NCI-H1930 (cell line): ENCODE data around the gene DVL3.
"Not testable (repeated sequence)": the region's sequence is repeated elsewhere in the genome, so short reads cannot be mapped to it uniquely, and the experiment has no call there.

Source experiments
- DNase-seq, 2 experiments: peaks; one replicate each; lab custom pipeline; 2025; lab: John Stamatoyannopoulos, UW

DVL3 gene

DNA sequence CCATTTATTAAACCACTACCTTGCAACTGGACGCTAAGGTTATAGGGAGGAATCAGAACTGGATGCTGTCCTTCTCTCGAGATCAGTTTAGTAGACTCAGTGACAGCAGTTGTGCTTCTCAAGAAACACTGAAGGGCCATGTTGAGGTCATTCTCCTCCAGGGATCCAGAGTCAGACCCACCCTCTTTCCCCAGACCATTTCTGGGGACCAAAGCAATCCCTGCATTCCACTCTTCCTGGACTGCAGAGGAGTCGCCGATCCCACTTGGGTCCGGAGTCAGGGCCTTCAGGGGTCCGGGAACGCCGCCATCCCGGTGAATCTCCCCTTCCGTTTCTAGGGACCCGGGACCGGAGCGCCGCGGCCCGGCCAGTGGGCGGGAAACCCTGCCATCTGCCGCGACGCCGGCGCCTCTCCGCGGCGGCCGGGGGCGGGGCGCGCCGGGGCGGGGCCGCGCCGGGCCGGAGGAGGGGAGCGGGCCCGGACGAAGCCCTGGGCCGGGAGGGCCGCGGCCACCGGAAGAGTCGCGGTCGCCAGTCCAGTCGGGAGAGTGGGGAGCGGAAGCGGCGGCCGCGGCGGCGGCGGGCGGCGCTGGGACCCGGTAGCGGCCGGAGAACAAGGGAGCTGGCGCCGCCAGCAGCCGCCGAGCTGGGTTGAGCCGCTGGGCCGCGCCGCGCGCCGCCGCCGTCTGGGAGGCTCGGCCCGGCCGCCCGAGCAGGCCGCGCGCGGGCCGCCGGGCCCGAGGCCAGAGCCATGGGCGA lies at the start of gene DVL3:
Gene DVL3, plus strand, starts transcription at position 493 of the 759 bp plus-strand sequence. Its CDS starts 259 bp downstream, at position 752.
- DNase-seq: peak; percentile 33 to 65

DNA sequence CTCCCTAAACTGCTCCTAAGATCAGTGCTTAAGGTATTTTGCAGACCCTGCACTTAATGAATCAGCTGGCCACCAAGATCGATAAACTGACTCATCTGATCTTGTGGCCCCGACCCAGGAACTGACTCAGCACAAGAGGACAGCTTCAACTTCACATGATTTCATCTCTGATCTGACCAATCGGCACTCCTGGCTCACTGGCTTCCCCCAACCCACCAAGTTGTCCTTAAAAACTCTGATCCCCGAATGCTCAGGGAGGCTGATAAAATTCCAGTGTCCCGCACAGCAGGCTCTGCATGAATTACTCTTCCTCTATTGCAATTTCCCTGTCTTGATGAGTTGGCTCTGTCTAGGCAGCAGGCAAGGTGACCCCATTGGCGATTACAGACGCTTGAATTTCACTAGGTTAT lies 44.9 kb upstream of the DVL3 start:
- DNase-seq: no peak

DNA sequence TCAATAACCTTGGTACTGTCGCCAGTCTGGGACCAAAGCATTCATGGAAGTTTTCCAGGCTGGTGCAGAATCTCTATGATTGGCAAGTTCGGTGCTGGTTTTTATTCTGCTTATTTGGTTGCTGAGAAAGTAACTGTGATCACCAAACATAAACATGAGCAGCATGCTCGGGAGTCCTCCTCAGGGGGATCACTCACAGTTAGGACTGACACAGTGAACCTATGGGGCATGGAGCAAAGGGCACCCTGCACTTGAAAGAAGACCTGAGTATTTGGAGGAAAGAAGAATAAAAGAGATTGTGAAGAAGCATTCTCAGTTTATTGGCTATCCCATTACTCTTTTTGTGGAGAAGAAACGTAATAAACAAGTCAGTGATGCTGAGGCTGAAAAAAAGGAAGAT lies 39.2 kb upstream of the DVL3 start:
- DNase-seq: no peak

DNA sequence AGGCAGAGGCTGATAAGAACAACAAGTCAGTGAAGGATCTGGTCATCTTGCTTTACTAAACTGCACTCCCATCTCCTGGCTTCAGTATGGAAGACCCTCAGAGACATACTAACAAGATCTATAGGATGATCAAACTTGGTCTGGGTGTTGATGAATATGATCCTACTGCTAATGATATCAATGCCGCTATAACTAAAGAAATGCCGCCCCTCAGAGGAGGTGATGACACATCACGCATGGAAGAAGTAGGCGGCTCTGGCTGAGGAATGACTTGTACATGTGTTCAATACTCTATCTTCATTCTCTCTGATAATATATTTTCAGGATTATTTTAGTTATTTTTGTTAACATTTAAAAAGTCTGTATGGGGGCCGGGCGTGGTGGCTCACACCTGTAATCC lies 37.5 kb upstream of the DVL3 start:
- no peak for DNase-seq

DNA sequence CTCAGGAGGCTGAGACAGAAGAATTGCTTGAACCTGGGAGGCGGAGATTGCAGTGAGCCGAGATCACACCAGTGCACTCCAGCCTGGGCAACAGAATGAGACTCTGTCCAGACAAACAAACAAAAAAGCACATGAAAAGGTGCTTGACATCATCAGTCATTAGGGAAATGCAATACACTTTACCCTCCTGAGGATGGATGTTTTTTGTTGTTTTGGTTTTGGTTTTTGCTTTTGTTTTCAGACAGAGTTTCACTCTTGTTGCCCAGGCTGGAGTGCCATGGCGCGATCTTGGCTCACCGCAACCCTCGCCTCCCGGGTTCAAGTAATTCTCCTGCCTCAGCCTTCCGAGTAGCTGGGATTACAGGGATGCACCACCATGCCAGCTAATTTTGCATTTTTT lies 34.1 kb upstream of the DVL3 start:
- not testable (repeated sequence) for DNase-seq

DNA sequence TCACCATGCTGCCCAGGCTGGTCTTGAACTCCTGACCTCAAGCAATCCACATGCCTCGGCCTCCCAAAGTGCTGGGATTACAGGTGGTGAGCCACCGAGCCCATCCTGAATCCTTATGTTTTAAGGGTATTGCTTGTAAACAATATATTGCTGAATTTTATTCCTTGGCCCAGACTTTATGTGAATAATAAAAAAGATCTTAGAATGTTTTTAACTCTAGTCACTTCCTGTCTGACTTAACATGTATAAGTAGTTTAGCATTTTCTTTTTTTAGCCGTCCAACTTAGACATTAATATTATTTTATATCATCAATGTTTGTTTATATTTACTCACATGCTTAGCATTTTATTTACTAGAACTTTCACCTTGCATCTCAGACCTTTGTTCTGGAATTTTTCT lies 29.2 kb upstream of the DVL3 start:
- DNase-seq: no peak

DNA sequence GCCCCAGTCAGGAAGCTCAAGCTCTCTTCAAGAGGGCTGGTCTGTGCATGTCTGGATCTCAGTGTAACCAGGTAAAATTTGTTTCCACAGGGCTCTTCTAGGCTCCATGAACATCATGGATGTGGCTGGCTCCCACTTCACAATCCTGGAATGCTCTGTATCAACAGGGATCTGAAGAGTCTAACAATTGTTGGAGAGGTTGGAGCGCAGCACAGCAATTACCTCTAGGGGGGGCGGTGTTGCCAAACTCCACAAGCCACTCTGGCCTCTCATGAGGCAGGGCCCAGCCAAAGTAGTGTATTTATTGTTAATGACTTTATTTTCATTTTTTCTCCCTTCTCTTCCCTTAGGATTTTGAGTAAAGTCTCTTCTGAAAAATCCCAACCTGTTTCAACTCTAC lies 26.2 kb upstream of the DVL3 start:
- DNase-seq: no peak

DNA sequence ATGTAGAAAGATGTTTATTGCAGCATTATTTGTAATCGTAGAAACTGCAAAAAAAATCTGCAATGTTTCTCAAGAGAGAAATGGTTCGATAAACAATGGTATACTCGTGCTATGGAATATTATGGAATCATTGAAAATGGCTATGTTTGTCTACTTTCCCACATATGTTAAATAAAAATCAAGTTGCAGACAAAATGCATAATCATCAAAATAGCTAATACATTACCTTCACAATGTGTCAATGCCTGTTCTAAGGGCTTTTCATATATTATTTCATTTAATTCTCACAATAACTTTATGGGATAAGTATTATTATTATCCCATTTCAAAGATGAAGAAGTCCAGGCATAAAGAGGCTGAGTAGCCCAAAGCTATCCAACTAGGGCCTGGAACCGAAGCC lies 22.2 kb upstream of the DVL3 start:
- DNase-seq: no peak

DNA sequence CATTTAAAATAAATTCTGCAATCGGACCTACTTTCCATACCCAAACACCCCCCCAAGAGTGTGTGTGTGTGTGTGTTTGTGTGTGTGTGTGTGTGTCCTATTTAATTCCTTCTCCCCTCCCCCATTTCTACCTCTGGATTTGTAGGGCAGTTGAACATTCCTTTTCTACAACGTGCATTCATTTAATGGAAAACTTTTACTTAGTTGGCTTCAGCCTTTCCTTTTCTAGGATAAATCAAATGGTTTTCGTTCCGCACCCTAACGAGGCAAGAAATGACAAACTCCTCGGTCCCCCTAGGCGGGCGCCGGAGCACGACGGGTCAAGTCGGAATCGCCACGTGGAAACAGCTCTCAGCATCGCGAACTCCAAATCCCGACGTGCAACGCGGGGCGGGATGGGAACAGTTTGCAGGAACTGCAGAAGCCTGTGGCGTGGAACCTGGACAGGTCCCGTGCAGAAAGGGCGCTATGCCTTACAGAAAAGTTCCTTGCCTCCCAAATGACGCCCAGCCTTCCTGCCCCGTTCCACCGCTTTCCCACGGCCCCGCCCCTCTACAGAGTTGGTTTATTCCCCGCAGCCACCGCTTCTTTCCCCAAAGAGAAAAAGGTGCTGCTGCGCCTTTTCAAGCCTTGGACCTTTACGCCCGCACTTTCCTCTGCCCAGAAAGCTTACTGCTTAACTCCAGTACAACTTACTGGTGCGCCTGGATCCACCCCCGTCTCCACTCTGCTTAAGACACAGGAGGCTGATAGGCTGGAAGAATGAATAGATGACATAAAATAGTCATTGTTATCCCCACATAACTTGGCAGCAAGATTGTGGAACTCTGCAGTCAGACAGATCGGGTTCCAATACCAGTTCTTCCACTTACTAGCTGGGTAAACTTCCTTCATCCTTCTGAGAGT lies 21.1 kb upstream of the DVL3 start:
- peak; percentile 69 to 80 for DNase-seq

DNA sequence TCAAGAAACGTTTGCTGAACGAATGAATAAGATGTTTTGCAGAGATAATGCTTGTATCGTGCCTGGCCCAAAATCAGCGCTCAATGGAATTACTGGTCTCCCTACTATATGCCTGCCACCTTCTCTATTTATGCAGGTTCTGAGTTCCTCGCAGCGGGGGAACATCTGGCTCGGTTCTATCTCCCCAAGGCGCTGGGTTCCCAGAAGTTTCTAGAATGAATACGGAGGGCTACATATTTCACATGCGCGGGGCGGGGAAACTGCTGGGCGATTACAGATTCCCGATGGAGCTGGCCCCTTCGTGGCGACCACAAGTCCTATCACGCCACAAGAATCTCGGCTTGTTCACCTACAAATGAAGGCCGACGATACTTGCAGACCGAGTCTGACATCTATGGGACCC lies 20.4 kb upstream of the DVL3 start:
- DNase-seq: no peak

DNA sequence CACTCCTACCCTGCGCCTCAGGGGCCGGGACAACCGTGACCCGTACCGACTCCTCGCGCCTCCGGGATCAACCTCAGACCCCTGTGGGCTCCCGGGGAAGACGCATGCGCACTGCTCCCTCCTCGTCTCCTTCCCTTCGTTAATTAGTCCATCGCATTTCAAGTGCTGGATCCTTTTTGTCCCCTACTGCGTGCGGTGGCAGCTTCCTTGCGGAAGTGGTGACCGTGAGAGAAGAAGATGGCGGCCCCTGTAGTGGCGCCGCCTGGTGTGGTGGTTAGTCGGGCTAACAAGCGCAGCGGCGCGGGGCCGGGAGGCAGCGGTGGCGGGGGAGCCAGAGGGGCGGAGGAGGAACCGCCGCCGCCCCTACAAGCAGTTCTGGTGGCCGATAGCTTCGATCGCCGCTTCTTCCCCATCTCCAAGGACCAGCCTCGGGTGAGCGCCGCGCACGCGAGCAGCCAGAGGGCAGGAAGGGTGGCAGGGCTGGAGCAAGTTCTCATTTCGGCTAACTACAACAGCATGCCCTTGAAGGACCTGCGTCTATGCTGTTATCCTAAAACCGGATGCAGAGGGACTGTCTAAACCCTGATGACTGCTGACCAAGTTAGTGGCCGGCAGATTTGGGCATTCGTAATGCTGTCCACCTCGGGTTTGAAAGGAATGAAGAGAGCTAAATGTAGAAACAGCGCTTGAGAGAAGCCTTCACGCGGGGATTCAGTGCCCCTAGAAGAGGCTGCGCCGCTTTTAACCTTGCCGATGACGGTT lies 19.8 kb upstream of the DVL3 start, which contains the start of gene EIF2B5:
Gene EIF2B5, plus strand, starts transcription at position 210 of the 762 bp plus-strand sequence. Its CDS starts 28 bp downstream, at position 238.
- DNase-seq: peak; percentile 93 to 96

DNA sequence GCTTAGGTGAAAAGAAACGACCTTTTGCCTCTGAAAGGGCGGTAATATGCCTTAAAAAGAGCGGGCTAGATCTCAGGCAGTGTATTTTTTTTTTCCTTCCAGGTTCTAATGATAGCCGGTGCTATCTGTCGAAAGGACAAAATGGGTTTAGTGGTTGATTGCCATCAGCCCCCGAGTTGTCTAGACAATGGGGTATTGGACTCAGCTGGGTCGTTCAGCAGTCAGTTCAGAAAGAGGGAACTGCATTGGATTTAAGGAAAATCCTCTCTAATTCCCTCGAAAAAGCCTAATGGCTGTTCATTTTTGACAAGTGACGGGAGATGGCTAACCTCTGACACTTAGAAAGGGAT lies 19.3 kb upstream of the DVL3 start:
- DNase-seq: no peak

DNA sequence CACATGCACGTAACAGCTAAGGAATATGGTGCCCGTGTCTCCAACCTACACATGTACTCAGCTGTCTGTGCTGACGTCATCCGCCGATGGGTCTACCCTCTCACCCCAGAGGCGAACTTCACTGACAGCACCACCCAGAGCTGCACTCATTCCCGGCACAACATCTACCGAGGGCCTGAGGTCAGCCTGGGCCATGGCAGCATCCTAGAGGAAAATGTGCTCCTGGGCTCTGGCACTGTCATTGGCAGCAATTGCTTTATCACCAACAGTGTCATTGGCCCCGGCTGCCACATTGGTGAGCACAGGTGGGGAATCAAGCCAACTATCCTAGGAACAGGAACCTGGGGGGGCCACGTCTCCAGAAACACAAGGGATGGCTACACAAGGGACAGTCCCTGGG lies 14.7 kb upstream of the DVL3 start:
- no peak for DNase-seq

DNA sequence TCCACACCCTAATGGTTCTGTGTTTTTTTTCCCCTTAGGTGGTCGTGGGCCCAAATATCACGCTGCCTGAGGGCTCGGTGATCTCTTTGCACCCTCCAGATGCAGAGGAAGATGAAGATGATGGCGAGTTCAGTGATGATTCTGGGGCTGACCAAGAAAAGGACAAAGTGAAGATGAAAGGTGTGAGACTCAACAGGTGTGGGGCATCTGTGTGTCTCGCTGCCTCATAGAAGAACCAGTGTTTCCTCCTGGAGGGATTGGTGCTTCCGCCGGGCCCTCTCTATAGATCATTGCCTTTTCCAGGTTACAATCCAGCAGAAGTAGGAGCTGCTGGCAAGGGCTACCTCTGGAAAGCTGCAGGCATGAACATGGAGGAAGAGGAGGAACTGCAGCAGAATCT lies 13.0 kb upstream of the DVL3 start:
- DNase-seq: no peak

DNA sequence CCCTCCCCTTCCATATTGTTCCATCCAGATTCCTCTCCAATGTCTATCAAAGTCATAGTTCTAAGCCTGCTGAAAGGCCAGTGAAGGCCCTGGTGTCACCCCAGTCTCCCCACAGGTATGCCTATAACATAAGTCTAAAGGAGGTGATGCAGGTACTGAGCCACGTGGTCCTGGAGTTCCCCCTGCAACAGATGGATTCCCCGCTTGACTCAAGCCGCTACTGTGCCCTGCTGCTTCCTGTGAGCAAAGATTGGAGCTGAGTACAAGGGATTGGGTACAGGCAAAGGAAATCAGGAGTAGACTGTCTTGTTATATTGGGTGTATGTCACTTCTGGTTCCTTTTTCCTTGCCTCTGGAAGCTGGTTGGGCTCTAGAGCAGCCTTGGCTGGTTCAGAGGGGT lies 11.8 kb upstream of the DVL3 start:
- no peak for DNase-seq

DNA sequence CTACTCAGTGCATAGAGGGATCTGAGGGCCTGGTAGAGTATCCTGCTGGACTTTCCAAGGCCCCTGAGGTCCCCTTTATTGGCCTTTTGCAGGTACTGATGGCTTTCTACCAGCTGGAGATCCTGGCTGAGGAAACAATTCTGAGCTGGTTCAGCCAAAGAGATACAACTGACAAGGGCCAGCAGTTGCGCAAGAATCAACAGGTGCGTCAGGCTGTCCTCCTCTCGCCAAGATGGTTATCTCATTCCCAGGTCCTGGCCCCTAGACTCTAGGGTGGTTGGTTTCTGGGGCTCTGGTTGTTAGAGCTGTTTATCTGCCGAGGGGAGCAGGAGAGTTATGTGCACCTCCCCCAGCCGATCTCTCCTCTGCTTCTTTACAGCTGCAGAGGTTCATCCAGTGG lies 10.7 kb upstream of the DVL3 start:
- DNase-seq: no peak

DNA sequence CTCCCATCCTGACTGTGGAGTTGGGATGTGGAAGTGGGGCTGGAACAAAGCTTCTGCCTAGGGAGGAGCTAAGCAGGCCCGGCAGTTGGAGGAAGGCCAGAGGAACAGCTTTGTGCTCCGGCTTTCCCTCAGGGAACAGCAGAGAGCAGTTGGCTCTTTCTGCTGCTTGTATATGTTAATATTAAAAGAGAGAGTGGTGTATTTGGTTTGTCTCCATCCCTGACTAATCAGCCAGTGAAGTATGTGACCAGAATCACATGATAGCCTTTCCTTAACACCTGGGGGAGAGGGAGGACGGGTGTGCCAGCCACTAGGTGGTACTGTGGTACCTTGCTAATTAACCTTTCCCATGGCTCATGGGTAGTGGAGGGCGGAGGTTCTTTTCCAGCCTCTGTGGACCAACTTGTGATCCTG lies 10.1 kb upstream of the DVL3 start:
- DNase-seq: peak in 1 of 2 experiments; percentile 25

DNA sequence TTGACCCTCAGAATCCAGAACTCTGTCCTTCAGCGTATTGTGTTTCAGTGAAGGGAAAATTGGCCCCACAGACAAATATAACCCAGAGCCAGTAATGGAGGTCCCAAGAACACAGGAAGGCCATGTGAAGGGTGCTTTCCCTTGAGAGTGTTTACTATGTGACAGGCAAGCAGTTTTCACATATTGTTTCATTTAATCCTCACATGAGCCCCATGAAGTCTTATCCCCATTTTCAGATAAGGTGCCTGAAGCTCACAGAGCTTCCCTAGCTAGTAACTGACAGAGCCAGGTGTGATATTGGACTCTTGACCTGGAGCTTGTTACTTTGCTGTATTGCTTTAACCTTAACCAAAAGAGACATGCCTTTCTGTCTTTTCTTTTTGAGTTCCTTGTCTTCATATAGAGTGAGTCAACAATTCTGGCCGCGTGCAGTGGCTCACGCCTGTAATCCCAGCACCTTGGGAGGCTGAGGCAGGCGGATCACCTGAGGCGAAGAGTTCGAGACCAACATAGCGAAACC lies 9.4 kb upstream of the DVL3 start:
- no peak for DNase-seq

DNA sequence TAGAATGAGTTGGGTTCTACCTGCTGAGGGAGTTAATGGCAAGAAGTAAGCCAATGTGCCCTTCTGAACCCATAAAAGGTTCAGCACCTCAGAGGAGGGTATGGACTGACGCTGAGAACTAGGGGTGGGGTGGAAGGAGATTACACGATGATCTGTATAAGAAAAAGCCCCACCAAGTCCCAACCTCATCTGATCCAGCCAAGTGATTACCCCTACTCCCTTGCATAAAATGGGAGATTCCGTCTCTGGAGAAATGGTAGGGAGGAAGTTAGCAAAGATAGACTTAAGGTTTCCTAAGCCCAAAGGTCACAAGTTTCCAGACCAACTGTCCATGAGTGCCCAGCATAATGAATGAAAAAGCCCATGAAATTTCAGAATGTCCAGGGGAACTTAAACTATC lies 7.1 kb upstream of the DVL3 start:
- DNase-seq: no peak

DNA sequence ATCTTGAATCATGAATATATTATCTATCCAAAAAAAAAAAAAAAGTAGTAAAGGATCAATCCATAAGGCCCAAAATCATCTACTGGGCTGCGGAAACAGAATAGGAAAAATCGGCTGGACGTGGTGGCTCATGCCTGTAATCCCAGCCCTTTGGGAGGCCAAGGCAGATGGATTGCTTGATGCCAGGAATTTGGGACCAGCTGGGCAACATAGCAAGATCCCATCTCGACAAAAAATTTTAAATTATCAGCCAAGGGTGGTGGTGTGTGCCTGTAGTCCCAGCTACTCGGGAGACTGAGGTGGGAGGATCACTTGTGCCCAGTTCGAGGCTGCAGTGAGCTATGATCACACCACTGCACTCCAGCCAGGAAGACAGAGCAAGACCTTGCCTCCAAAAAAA lies 6.1 kb upstream of the DVL3 start:
- no peak for DNase-seq

DNA sequence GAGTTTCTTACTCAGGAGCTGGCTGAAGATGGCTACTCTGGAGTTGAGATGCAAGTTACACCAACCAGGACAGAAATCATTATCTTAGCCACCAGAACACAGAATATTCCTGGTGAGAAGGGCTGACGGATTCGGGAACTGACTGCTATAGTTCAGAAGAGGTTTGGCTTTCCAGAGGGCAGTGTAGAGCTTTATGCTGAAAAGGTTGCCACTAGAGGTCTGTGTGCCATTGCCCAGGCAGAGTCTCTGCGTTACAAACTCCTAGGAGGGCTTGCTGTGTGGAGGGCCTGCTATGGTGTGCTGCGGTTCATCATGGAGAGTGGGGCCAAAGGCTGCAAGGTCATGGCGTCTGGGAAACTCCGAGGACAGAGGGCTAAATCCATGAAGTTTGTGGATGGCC lies 5.4 kb upstream of the DVL3 start:
- DNase-seq: not testable (repeated sequence)
